IMR-90 (cell line): ENCODE results near the gene KLLN. TPM values are rescaled to one million over a fixed set of nuclear protein-coding genes. Genes with fewer than 3 reads are reported as not detected.
"Not testable (repeated sequence)": the region's sequence is repeated elsewhere in the genome, so short reads cannot be mapped to it uniquely, and the experiment has no call there.

ENCODE experiments used
- ATAC-seq: fragments of 200-7000 bp; cut with Tn5 transposase; 2 replicates; pipeline ENCODE4 v1.9.1; 2020; ENCODE audit warnings: low read depth, mild to moderate bottlenecking, moderate library complexity
- BruUV-seq: library from RNA; stranded (reverse); fragments of 400-500 nt; replicated peaks from 2 replicates; lab custom pipeline; 2021; lab: Mats Ljungman, UMichigan
- CTCF ChIA-PET: fragments of 300-600 bp; formaldehyde crosslinking; extraction: SDS; loops from one replicate; lab custom pipeline; 2021; ENCODE audit warnings: antibody characterized with exemption; lab: Yijun Ruan, JAX
- POLR2A ChIA-PET: fragments of 300-600 bp; sonication (Branson Sonifier 250); formaldehyde crosslinking; loops from one replicate; lab custom pipeline; 2022; ENCODE audit warnings: antibody characterized with exemption; ENCODE audit not compliant: unreplicated experiment; lab: Charles Lee
- DNase-seq: peaks from one replicate; pipeline ENCODE4 v3.0.0; 2013
- H2AFZ ChIP-seq: replicated peaks from 2 replicates; pipeline ENCODE3; 2013; ENCODE audit warnings: low read length, mild to moderate bottlenecking; ENCODE audit not compliant: poor library complexity
- H2AK5ac ChIP-seq: 2 replicates; pipeline ENCODE4 v1.6.1; 2013; ENCODE audit warnings: low read depth, low read length, inconsistent platforms
- H2AK9ac ChIP-seq: replicated peaks from 2 replicates; pipeline ENCODE3; 2013; ENCODE audit warnings: mild to moderate bottlenecking, low read depth, low read length, moderate library complexity; ENCODE audit not compliant: poor library complexity
- H2BK120ac ChIP-seq: 2 replicates; pipeline ENCODE4 v1.6.1; 2013; ENCODE audit warnings: low read depth, low read length, inconsistent platforms
- H2BK15ac ChIP-seq: 3 replicates; pipeline ENCODE4 v1.6.1; 2013; ENCODE audit warnings: low read depth, low read length, inconsistent platforms
- H2BK20ac ChIP-seq: 2 replicates; pipeline ENCODE4 v1.6.1; 2013; ENCODE audit warnings: low read depth, mild to moderate bottlenecking, inconsistent platforms, low read length, moderate library complexity
- H2BK5ac ChIP-seq: 2 replicates; pipeline ENCODE4 v1.6.1; 2013; ENCODE audit warnings: mild to moderate bottlenecking, low read depth, low read length, inconsistent platforms; ENCODE audit not compliant: poor library complexity, severe bottlenecking
- H3K14ac ChIP-seq: replicated peaks from 2 replicates; pipeline ENCODE4 v1.6.1; 2013; ENCODE audit warnings: low read depth, low read length, inconsistent platforms
- H3K18ac ChIP-seq: 2 replicates; pipeline ENCODE4 v1.6.1; 2013; ENCODE audit warnings: low read depth, low read length, control low read depth
- H3K23ac ChIP-seq: 2 replicates; pipeline ENCODE4 v1.6.1; 2013; ENCODE audit warnings: low read depth, low read length, inconsistent platforms
- H3K27ac ChIP-seq: 2 replicates; pipeline ENCODE4 v1.5.1; 2013; ENCODE audit warnings: mild to moderate bottlenecking, control low read depth, low read length; ENCODE audit not compliant: insufficient read depth
- H3K27me3 ChIP-seq: 2 replicates; pipeline ENCODE4 v1.6.1; 2013; ENCODE audit warnings: low read length; ENCODE audit not compliant: control insufficient read depth, insufficient read depth
- H3K36me3 ChIP-seq: 2 replicates; pipeline ENCODE4 v1.6.1; 2013; ENCODE audit warnings: low read length, mixed read lengths; ENCODE audit not compliant: control insufficient read depth, insufficient read depth
- H3K4ac ChIP-seq: 2 replicates; pipeline ENCODE4 v1.6.1; 2013; ENCODE audit warnings: low read depth, low read length, inconsistent platforms
- H3K4me1 ChIP-seq: 2 replicates; pipeline ENCODE4 v1.6.1; 2013; ENCODE audit warnings: low read length, mixed read lengths; ENCODE audit not compliant: control insufficient read depth, insufficient read depth
- H3K4me2 ChIP-seq: 2 replicates; pipeline ENCODE4 v1.6.1; 2013; ENCODE audit warnings: low read depth, mild to moderate bottlenecking, control low read depth, low read length, moderate library complexity
- H3K4me3 ChIP-seq: 2 replicates; pipeline ENCODE4 v1.5.1; 2013; ENCODE audit warnings: low read depth, mild to moderate bottlenecking, control low read depth, low read length, moderate library complexity; ENCODE audit not compliant: insufficient read depth
- H3K56ac ChIP-seq: 2 replicates; pipeline ENCODE4 v1.6.1; 2013; ENCODE audit warnings: low read length, inconsistent platforms; ENCODE audit not compliant: insufficient read depth; ENCODE audit errors: extremely low read depth
- H3K79me1 ChIP-seq, 2 experiments: 2 replicates each; pipeline ENCODE4 v1.6.1; 2013; ENCODE audit warnings: low read length in 2 of 2, inconsistent platforms in 1 of 2, low read depth in 1 of 2
- H3K9ac ChIP-seq: 2 replicates; pipeline ENCODE4 v1.6.1; 2013; ENCODE audit warnings: low read depth, low read length, control low read depth
- H3K9me1 ChIP-seq: 2 replicates; pipeline ENCODE4 v1.6.1; 2013; ENCODE audit warnings: low read length, inconsistent platforms; ENCODE audit not compliant: insufficient read depth
- H3K9me3 ChIP-seq: 2 replicates; pipeline ENCODE4 v1.6.1; 2013; ENCODE audit warnings: low read length; ENCODE audit not compliant: control insufficient read depth, insufficient read depth
- H4K20me1 ChIP-seq: 2 replicates; pipeline ENCODE4 v1.6.1; 2013; ENCODE audit warnings: low read length, inconsistent platforms; ENCODE audit not compliant: insufficient read depth
- H4K5ac ChIP-seq: 2 replicates; pipeline ENCODE4 v1.6.1; 2013; ENCODE audit warnings: mild to moderate bottlenecking, low read depth, low read length, control low read depth
- H4K8ac ChIP-seq, 2 experiments: 2 replicates each; pipeline ENCODE4 v1.6.1; 2013; ENCODE audit warnings: low read depth in 2 of 2, low read length in 2 of 2, control low read depth in 1 of 2, inconsistent platforms in 1 of 2
- H4K91ac ChIP-seq: 2 replicates; pipeline ENCODE4 v1.6.1; 2013; ENCODE audit warnings: low read depth, low read length, inconsistent platforms; ENCODE audit not compliant: insufficient read depth
- WGBS, 2 experiments: methylation state at CpG; one replicate each; pipeline versions ENCODE4 v1.1.5 to v1.1.7; 2013; ENCODE audit warnings: missing lambda C conversion rate in 2 of 2; ENCODE audit not compliant: insufficient read length in 1 of 2; ENCODE audit errors: extremely low coverage in 2 of 2; 5-methylcytosine and 5-hydroxymethylcytosine counted together
- dilution Hi-C: fragments of 300-500 bp; cut with HindIII; formaldehyde crosslinking; loops from one replicate; pipeline ENCODE4 v1.14.3; 2018; ENCODE audit warnings: low sequenced_read_pairs; ENCODE audit not compliant: unreplicated experiment
- in situ Hi-C: fragments of 300-500 bp; cut with MboI; formaldehyde crosslinking; loops from 3 replicates; pipeline ENCODE4 v1.14.3; 2019; ENCODE audit warnings: low sequenced_read_pairs, inconsistent platforms, mixed read lengths
- intact Hi-C: fragments of 100-400 bp; cut with micrococcal nuclease; formaldehyde crosslinking; loops from 2 replicates; pipeline ENCODE4 v1.10.0; 2022
- polyA plus RNA-seq, 3 experiments: library from polyadenylated mRNA; depleted of rRNA; stranded (reverse); fragments of >200 nt; gene quantifications; 2 replicates each; pipeline ENCODE4 v1.2.3, GENCODE V29; 2012; ENCODE audit warnings: low replicate concordance in 1 of 3
- total RNA-seq: library from RNA; depleted of rRNA; stranded (reverse); fragments of >200 nt; gene quantifications from 2 replicates; pipeline ENCODE4 v1.2.3, GENCODE V29; 2012

The KLLN gene
- total and polyA plus RNA-seq, 2 of the 4 experiments (the other 2 are of a cell fraction): 0.36 TPM

DNA sequence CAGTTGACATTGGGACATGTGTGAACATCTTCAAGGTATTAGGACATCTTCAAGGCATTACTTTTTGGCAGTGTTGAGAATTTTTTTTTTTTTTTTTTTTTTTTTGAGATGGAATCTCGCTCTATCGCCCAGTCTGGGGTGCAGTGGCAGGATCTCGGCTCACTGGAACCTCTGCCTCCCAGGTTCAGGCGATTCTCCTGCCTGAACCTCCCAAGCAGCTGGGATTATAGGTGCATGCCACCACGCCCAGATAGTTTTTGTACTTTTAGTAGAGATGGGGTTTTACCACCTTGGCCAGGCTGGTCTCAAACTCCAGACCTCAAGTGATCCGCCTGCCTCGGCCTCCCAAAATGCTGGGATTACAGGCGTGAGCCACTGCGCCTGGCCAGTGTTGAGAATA lies 5.8 kb upstream of the KLLN start:
- H3K27ac ChIP-seq, H3K9me3 ChIP-seq, H2BK120ac ChIP-seq, H4K5ac ChIP-seq, H3K9ac ChIP-seq, H3K27me3 ChIP-seq, H3K14ac ChIP-seq, H3K36me3 ChIP-seq, H2AK9ac ChIP-seq, H4K91ac ChIP-seq, in situ Hi-C loops, H2AK5ac ChIP-seq, H3K4me3 ChIP-seq, BruUV-seq, H3K56ac ChIP-seq, H3K23ac ChIP-seq, H2BK20ac ChIP-seq, H3K18ac ChIP-seq, H4K8ac ChIP-seq, H3K4ac ChIP-seq, ATAC-seq, H3K4me1 ChIP-seq, H2AFZ ChIP-seq, dilution Hi-C loops, H2BK15ac ChIP-seq, DNase-seq, H3K9me1 ChIP-seq: not testable (repeated sequence)
- Histone ChIP-seq H2BK5ac (peak overlapping the region; percentile 16), H3K4me2 (peak overlapping the region; percentile 50; the same call in 1 of the 2 replicates), H4K20me1 (peaks cover 80% of the 10 kb centered on the region), H3K79me1 (peaks cover 0 to 28% of the 10 kb centered on the region in 2 experiments; a peak in 2 of 4 replicates)
- ChIA-PET CTCF (interaction anchor here (0.6 kb wide), 1 partner anchor 467 kb away, joined by 3 read pairs; no protein-coding TSS in a partner anchor), POLR2A (interaction anchor here (0.7 kb wide), 1 partner anchor 72 kb away, joined by 12 read pairs; no protein-coding TSS in a partner anchor)
- WGBS, 2 experiments: no CpG with 5 or more reads among the region's 9 CpGs
- intact Hi-C loops: loop anchor here (5.0 to 10.0 kb wide), 3 partner anchors 93 to 406 kb away; no protein-coding TSS in a partner anchor
